CD4-positive, alpha-beta T cell treated with Interleukin-17A for 4 hours (primary cell): ENCODE data around the gene SNX25.
A peak's percentile ranks its signal among the peaks of the same experiment; 100 is the strongest.

Source experiments
- DNase-seq: peaks from one replicate; pipeline ENCODE4 v3.0.0-alpha.2; 2020; ENCODE audit warnings: mixed read lengths

The SNX25 gene

DNA sequence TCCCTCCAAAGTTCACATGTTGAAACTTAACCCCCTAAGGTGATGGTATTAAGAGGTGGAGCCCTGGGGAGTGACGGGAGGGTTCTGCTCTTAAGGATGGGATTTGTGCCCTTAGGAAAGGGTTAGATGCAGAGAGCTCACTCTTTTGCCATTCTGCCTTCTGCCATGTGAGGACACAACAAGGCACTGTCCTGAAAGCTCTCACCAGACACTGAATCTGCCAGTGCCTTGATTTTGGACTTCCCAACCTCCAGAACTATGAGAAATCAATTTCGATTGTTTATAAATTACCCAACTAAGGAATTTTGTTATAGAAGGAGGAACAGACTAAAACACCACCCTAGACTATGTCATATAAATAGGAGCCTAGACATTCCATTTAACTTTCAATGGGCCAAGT is 174.7 kb downstream of the SNX25 start:
- no peak for DNase-seq

DNA sequence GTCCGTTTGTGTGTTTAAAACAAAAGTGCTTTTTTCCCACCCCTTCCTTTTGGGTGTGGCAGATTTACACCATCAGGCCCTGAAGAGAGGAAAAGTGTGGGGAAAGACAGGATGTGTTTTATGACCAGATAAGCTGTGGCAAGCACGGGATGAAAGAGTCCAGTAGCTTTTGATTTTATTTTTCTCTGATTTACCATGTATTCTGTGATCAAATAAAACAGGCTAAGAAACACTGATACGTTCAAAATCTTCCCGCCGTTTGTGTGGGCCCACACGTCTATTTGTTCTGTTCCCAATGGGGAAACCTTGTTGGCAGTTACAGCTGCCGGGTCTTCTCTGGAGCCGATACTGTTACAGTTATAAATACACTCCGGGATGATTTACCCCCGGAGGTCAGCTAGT is 175.5 kb downstream of the SNX25 start:
- no peak for DNase-seq

DNA sequence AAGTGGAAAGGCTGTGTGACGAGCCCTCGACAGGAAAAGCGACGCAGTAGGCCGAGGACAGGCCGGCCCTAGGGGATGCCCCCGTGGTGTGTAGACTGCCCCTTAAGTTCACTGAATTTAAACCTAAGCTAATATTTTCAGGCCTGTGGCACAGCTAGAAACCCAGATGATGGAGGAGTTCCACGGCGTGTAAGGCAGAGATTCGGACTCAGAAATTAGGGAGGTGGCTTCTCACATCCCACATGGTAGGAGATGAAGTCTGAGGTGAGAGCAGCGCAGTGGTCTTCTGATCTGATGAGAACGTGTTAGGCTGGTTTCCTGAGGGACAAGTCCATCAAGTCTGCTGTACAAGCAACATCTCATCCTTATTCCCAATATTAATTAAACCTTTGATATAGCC is 178.6 kb downstream of the SNX25 start:
- no peak for DNase-seq

DNA sequence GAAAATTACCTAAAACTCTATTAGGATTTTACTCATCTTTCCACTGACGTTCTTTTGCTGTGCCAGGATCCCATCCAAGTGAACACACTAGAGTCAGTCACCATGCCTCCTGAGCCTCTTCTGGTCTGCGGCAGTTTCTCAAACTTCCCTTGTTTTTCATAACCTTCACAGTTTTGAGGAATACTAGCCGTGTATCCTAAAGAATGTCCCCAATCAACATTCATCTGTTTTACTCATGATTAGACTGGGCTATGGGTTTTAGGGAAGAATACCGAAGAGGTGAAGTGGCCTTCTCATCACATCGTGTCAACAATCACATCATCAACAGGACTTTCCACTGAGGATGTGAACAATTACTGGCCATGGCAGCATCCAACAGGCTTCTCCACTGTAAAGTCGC is 181.5 kb downstream of the SNX25 start:
- DNase-seq = no peak

DNA sequence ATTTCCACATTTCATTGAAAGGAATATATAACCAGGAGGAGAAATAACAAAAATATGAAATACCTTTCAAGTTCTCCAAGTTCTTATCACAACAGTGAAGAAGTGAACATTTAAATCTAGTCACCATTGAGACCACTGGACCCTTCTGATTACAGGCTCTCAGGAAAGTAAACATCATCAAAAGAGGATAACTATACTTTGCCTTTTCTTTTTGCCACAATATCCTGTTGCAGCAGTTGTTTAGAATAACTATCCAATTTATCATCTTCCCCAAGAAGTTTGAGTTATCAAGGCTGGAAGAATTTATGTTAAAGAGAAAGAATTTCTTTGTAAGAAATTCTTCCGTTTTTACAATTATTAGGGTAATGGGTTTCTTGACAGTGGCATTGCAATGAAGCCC is 182.8 kb downstream of the SNX25 start:
- no peak for DNase-seq

DNA sequence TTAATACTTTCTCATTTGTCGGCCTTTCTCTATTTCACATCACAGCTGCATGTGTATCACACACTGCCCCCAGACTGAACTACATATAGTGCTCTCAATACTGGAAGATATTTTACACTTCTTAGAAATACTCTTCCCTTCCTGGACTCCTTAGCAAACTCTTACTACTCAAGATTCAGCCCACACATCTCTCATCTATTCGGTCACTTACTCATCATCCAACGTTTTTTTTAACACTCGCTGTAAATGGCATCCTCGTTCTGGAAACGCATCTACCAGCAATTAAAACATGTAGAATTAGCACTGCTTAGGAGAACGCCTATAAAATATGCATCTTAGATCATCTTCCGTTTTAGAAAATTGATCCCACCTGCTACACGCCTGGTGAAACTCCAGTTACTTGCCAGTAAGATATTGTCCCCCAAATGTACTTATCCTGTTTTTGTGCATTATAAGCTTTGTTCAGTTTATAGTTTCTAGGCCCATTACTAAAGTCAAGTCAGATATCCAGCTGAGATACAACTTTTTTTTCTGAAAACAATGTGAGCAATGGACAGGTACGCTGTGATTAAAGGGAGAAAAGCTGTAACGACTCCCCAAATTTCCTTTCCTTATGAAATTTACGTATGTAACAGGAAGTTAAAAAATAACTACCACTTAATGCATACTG is 185.3 kb downstream of the SNX25 start:
- no peak for DNase-seq

DNA sequence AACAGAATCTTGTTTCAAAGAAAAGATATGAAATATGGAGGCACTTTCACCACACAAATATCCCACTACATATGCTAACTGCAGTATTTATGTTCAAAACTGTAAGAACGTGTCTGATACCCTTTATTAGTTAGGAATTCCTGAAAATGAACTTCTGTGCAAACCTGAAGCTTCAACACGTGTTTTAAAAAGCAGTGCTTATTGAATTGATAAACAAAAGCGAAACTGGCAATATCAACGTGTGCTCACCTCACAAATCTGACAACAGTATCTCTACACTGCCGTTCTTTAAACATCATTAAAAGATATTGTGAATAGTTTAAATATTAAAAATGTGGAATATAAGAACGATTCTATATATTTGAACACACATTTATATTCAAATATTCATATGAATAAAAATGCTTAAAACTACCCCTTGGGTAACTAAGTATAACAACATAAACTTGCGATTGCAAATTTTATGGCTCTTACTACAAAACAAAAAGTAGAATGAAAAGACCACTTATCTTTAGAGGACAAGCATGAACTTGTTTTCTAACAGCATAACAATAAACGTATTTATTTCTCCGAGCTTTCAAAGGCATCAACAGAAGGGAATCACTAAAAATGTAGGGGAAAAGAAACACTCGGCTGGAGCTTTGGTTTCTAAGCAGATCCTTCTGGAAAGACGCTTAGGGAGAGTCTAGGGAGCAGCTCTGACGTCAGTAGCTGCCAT is 186.0 kb downstream of the SNX25 start, which contains the start of gene LRP2BP:
LRP2BP (minus strand) TSS at position 687 of the 718 bp plus-strand sequence. CDS start 17,738 bp downstream, outside the sequence.
- DNase-seq = no peak

DNA sequence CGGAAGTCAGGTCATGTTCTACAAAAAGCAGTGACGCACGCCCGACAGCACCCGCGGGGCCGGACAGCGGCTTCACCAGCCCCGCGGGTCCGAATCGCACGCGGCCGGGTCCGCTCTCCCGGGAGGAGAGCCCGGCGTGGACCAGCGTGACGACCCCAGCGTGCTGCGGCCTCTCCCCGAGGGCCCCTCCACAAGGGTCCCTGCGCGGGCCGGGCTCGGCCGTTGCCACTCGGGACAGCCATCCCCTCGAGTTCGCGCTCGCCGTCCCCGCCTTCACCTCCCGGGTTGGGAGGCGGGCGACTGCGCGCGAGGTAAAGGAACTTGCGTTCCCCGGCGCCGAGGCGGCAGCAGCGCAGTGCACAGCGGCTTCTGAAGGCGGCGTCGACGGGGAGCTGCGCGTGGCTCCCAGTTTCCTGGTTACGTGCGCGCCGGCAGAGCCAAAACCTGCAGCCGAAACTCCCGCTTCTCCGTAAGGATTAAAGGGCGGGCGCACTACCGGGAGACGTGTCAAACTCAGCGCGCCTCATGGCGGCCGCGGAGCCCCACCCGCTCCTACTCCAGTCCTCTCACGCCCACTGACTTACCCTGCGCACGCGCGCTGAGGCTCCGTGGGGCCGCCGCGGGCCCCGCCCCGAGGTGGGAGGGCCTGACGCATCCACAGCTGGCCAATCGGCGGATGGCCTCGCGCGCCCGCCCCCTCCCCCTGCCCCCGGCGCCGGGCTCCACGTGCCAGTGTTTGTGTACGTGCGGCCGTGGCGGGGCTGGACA is 186.7 kb downstream of the SNX25 start:
- peak; percentile 96 for DNase-seq

DNA sequence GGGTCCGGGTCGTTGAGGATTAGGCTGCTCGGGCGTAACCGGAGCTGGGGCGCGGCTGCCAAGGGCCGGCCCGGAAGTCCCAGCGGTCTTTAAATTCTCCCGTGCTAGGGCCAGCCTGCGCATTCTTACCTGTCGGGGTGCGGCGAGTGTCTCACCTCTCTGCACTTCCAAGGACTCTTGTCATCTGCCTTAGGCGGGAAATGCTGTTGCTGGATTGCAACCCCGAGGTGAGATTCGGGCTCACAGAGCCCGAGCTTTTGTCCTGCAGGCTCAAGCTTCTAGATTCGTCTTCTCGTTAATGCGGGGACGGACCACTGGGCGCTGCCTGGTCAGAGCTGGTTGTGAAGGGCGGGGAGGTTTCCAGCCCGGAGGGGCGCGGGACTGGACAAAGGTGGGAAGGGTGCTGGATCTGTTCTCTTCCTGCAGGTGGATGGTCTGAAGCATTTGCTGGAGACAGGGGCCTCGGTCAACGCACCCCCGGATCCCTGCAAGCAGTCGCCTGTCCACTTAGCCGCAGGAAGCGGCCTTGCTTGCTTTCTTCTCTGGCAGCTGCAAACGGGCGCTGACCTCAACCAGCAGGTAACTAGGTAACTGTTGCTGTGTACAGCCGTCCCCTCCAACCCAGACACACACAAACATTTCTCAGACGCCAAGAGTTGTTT is 187.5 kb downstream of the SNX25 start, which contains the start of gene ANKRD37:
ANKRD37 (plus strand) TSS at position 118 of the 662 bp plus-strand sequence; CDS start at position 201, 83 bp downstream.
- no peak for DNase-seq

DNA sequence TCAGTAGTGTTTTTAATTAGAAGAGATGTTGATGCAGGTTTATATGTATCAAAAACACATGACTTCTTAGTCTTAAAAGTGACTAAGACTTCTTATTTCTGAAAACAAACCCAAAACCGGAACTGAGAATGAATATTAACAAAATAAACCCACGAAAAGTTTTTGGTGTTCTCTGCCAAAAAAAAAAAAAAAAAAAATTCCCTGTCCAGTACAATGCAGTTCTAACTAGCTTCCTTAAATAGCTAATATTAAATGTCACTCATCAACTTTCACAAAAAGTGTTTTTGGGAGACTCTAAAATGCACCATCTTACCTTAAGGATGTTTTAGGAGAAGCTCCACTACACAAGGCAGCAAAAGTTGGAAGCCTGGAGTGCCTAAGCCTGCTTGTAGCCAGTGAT is 189.2 kb downstream of the SNX25 start:
- no peak for DNase-seq

DNA sequence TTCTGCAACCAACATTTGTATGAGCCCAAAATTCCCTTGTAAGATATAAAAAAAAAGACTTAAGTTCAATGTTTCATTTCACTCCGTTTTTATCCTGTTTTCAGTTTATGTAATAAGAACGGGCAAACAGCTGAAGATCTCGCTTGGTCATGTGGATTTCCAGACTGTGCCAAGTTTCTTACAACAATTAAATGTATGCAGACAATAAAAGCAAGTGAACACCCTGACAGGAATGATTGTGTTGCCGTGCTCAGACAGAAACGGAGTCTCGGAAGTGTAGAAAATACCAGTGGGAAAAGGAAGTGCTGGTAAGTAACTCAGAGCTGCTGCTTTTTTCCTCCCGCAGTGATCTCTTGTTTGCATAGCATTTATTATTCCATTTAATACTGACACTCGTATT is 190.1 kb downstream of the SNX25 start:
- no peak for DNase-seq

DNA sequence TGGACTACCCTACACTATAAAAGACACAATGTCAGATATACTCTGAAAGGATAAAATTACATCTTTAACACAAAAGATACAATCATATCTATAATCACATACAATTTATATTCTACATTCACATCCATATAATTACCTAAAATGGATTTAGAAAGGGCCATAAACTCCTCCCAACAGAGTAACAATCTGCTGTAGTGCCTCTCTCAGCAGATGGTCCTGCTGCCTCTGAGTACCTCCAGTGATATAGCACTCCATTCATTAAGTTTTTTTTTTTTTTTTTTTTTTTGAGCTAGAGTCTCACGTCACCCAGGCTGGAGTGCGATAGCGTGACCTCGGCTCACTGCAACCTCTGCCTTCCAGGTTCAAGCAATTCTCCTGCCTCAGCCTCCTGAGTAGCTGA is 194.6 kb downstream of the SNX25 start:
- DNase-seq = no peak

DNA sequence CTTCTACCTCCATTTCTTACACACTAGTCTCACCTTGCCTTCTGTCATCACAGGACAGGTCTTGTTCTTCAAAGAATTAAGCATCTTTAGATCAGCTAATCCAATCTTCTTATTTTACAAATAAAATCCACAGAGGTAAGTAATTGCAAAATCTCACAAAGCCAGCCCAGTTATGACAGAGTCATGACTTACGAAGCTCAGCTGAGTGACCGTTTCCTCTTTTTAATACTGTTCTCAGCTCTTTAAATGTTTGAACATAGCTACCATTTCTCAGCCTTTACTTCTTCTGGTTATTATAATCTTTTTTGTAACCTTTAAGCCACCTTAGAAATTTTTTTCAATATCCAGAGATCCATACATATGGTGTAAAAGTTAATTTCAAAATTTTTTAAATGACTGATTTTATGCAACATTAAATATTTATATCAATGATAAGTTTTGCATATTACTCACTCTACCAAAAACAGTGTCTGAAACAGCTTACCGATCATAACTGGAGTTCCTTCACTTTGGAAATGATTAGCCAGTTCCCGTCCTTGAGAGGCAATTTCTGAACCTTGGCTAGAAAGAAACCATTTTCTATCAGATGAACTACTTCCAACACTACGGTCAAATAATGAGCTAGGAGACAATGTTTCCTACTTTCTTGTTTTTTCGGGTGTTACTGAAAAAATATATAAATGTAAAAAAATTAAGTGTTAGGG is 196.1 kb downstream of the SNX25 start:
- no peak for DNase-seq

DNA sequence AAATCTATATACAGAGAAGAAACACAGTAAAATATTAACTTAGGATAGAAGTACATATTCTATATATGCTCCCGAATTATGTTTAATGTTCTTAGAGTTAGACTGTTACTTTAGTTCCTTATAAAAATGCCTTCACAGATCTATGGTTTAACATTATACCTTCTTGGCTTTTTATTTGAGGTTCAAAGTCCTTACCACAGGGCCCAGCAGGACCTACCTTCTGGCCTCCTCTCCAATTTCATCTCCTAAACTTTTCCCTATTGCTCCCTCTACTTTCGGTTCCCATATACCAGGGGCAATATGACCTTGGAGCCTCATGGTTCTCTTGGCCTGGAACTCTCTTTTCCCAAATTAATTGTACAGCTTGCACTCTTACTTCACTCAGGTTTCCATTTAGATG is 199.0 kb downstream of the SNX25 start:
- no peak for DNase-seq

DNA sequence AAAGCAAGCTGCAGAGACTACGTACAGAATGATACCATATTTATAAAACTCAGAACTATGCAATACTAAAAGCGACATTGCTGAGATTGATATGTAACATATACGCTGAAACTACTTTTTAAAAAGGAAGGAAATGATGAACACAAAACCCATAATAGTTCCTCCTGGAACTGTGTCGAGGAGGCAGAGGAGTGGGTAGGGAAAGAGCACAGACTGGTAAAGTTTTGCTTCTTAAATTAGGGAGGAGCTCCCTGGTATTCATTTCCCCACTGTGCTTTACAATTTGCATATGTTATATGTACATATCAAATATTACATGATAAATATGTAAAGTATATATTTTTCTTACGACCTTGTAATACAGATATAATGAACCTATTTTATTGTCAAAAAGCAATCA is 202.5 kb downstream of the SNX25 start:
- DNase-seq = no peak

DNA sequence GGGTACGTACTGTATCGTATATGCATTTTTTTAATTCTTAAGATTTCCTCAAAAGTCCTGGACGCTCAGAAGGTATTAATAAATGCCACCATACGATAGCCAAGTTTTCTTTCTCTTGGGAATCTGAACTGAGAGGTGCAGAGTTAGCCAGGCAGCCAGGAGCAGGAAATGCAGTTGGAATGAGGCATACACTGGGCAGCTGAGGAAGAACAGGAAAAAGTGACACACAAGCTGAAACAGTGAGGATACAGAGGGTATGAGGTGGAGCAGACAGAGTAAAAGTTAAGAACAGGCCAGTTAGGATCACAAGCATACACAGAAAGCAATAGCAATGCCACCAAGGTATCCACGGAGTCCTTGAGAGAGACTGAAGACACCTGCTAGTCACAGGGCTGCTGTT is 203.0 kb downstream of the SNX25 start:
- no peak for DNase-seq
